Activated CD8-positive, alpha-beta memory T cell treated with anti-CD3 and anti-CD28 coated beads, Interleukin-2, amount 10 ng/mL, durations not matched to agents 7 days and 5 days (primary cell): ENCODE results near the gene CYP26C1. TPM values are rescaled to one million over a fixed set of nuclear protein-coding genes. Genes with fewer than 3 reads are reported as not detected.

Experiments used
- ATAC-seq: fragments of 150-1000 bp; cut with Tn5 transposase; one replicate; pipeline ENCODE4 v1.10.0; 2021; ENCODE audit warnings: moderate library complexity
- CTCF ChIA-PET: fragments of 350-600 bp; sonication (Branson Sonifier 250); formaldehyde crosslinking; loops from one replicate; lab custom pipeline; 2021; ENCODE audit warnings: antibody characterized with exemption; lab: Charles Lee
- DNase-seq: peaks from one replicate; pipeline ENCODE4 v3.0.0-alpha.2; 2020
- H3K27ac Mint-ChIP-seq: one replicate; pipeline ENCODE4 v1.8.0; 2021; ENCODE audit warnings: mild to moderate bottlenecking, mixed read lengths
- H3K27me3 Mint-ChIP-seq: one replicate; pipeline ENCODE4 v1.8.0; 2021; ENCODE audit warnings: mixed read lengths
- H3K36me3 Mint-ChIP-seq: one replicate; pipeline ENCODE4 v1.8.0; 2021; ENCODE audit warnings: mild to moderate bottlenecking, mixed read lengths
- H3K4me1 Mint-ChIP-seq: one replicate; pipeline ENCODE4 v1.8.0; 2021; ENCODE audit warnings: mixed read lengths
- H3K4me3 Mint-ChIP-seq: one replicate; pipeline ENCODE4 v1.8.0; 2021; ENCODE audit warnings: mild to moderate bottlenecking, moderate library complexity, mixed read lengths
- H3K9me3 Mint-ChIP-seq: one replicate; pipeline ENCODE4 v1.8.0; 2022; ENCODE audit warnings: low read depth, mixed read lengths
- total RNA-seq, 2 experiments: library from RNA; stranded (reverse); gene quantifications; one replicate each; pipeline ENCODE4 v1.2.3, GENCODE V29; 2021

CYP26C1 gene
- total RNA-seq, 2 experiments from 2014 or later = 0.05 to 0.18 TPM

- peak; percentile 54 for DNase-seq
- no peaks in the 10 kb centered on the region for H3K9me3 Mint-ChIP-seq
- H3K36me3 Mint-ChIP-seq = no peaks in the 10 kb centered on the region
- H3K27ac Mint-ChIP-seq = no peak overlapping the region
- CTCF ChIA-PET = interaction anchor here (0.7 to 4.1 kb wide), 5 partner anchors 8 to 436 kb away, joined by 3 to 22 read pairs (median 5); no protein-coding TSS in a partner anchor
- H3K27me3 Mint-ChIP-seq = peaks cover 84% of the 10 kb centered on the region
- peak; percentile 40 for ATAC-seq
- H3K4me1 Mint-ChIP-seq = peaks cover 36% of the 10 kb centered on the region
- peak overlapping the region; percentile 59 for H3K4me3 Mint-ChIP-seq
Observed at GRCh38 chr10:93075369-93076221, 15.0 kb downstream of the CYP26C1 start.

- H3K36me3 Mint-ChIP-seq = no peaks in the 10 kb centered on the region
- H3K4me1 Mint-ChIP-seq = peaks cover 30% of the 10 kb centered on the region
- no peak for ATAC-seq
- peaks cover 81% of the 10 kb centered on the region for H3K27me3 Mint-ChIP-seq
- no peak overlapping the region for H3K4me3 Mint-ChIP-seq
- DNase-seq = no peak
- CTCF ChIA-PET = interaction anchor here (0.7 to 4.1 kb wide), 5 partner anchors 9 to 435 kb away, joined by 3 to 22 read pairs (median 5); no protein-coding TSS in a partner anchor
- no peaks in the 10 kb centered on the region for H3K9me3 Mint-ChIP-seq
- H3K27ac Mint-ChIP-seq = no peak overlapping the region
Observed at GRCh38 chr10:93076871-93077270, 16.3 kb downstream of the CYP26C1 start.

- Mint-ChIP-seq H3K4me1 (peaks cover 24% of the 10 kb centered on the region), H3K27me3 (peaks cover 71% of the 10 kb centered on the region), H3K4me3 (no peak overlapping the region), H3K9me3 (no peaks in the 10 kb centered on the region), H3K36me3 (no peaks in the 10 kb centered on the region), H3K27ac (no peak overlapping the region)
- CTCF ChIA-PET = interaction anchor here (1.1 to 4.1 kb wide), 5 partner anchors 14 to 275 kb away, joined by 3 to 22 read pairs (median 3); no protein-coding TSS in a partner anchor
- ATAC-seq (no peak), DNase-seq (no peak)
Observed at GRCh38 chr10:93077860-93078337, 17.3 kb downstream of the CYP26C1 start.

- H3K27me3 Mint-ChIP-seq = peaks cover 62% of the 10 kb centered on the region
- no peak overlapping the region for H3K27ac Mint-ChIP-seq
- no peaks in the 10 kb centered on the region for H3K36me3 Mint-ChIP-seq
- ATAC-seq (no peak), DNase-seq (no peak)
- H3K4me3 Mint-ChIP-seq = no peak overlapping the region
- no peaks in the 10 kb centered on the region for H3K9me3 Mint-ChIP-seq
- CTCF ChIA-PET = interaction anchor here (0.6 to 2.0 kb wide), 13 partner anchors 9 to 273 kb away, joined by 3 to 8 read pairs (median 4); partner anchors contain the start of gene CYP26C1
- H3K4me1 Mint-ChIP-seq = peaks cover 14% of the 10 kb centered on the region
Observed at GRCh38 chr10:93079663-93080349, 19.2 kb downstream of the CYP26C1 start.

- no peak overlapping the region for H3K27ac Mint-ChIP-seq
- H3K4me3 Mint-ChIP-seq = no peak overlapping the region
- ATAC-seq (peak; percentile 64), DNase-seq (no peak)
- CTCF ChIA-PET = interaction anchor here (1.1 to 2.0 kb wide), 10 partner anchors 9 to 272 kb away, joined by 3 to 8 read pairs (median 5); no protein-coding TSS in a partner anchor
- H3K9me3 Mint-ChIP-seq = no peaks in the 10 kb centered on the region
- H3K36me3 Mint-ChIP-seq = no peaks in the 10 kb centered on the region
- peaks cover 55% of the 10 kb centered on the region for H3K27me3 Mint-ChIP-seq
- H3K4me1 Mint-ChIP-seq = peaks cover 7% of the 10 kb centered on the region
Observed at GRCh38 chr10:93080350-93081046, 19.9 kb downstream of the CYP26C1 start.

GRCh38 chr10:93081318-93081717, 20.7 kb downstream of the CYP26C1 start:
- H3K4me3 Mint-ChIP-seq = no peak overlapping the region
- peaks cover 48% of the 10 kb centered on the region for H3K27me3 Mint-ChIP-seq
- CTCF ChIA-PET = interaction anchor here (1.3 to 2.0 kb wide), 6 partner anchors 11 to 271 kb away, joined by 4 to 8 read pairs (median 5); no protein-coding TSS in a partner anchor

GRCh38 chr10:93081834-93082233, 21.2 kb downstream of the CYP26C1 start:
- Mint-ChIP-seq H3K36me3 (no peaks in the 10 kb centered on the region), H3K4me3 (no peak overlapping the region), H3K4me1 (peaks cover 2% of the 10 kb centered on the region), H3K27me3 (peaks cover 43% of the 10 kb centered on the region), H3K27ac (no peak overlapping the region), H3K9me3 (no peaks in the 10 kb centered on the region)
- CTCF ChIA-PET = no interaction called here
- ATAC-seq (no peak), DNase-seq (no peak)

More at GRCh38 chr10:93081318-93081717, 20.7 kb downstream of the CYP26C1 start:
- no peaks in the 10 kb centered on the region for H3K9me3 Mint-ChIP-seq
- DNase-seq (no peak), ATAC-seq (no peak)
- H3K27ac Mint-ChIP-seq = no peak overlapping the region
- H3K36me3 Mint-ChIP-seq = no peaks in the 10 kb centered on the region
- H3K4me1 Mint-ChIP-seq = peaks cover 2% of the 10 kb centered on the region

GRCh38 chr10:93083743-93084539, 23.3 kb downstream of the CYP26C1 start:
- no peak overlapping the region for H3K27ac Mint-ChIP-seq
- peaks cover 33% of the 10 kb centered on the region for H3K27me3 Mint-ChIP-seq
- CTCF ChIA-PET = no interaction called here
- H3K9me3 Mint-ChIP-seq = no peaks in the 10 kb centered on the region
- H3K4me3 Mint-ChIP-seq = no peak overlapping the region
- H3K4me1 Mint-ChIP-seq = peaks cover 2% of the 10 kb centered on the region
- H3K36me3 Mint-ChIP-seq = no peaks in the 10 kb centered on the region
- DNase-seq (no peak), ATAC-seq (no peak)

- Mint-ChIP-seq H3K4me1 (no peaks in the 10 kb centered on the region), H3K9me3 (no peaks in the 10 kb centered on the region), H3K4me3 (no peak overlapping the region), H3K36me3 (no peaks in the 10 kb centered on the region), H3K27me3 (peaks cover 27% of the 10 kb centered on the region), H3K27ac (no peak overlapping the region)
- CTCF ChIA-PET = interaction anchor here (1.2 kb wide), 1 partner anchor 30 kb away, joined by 3 read pairs; no protein-coding TSS in a partner anchor
- DNase-seq (no peak), ATAC-seq (no peak)
Observed at GRCh38 chr10:93085272-93085859, 24.8 kb downstream of the CYP26C1 start.

- no peaks in the 10 kb centered on the region for H3K9me3 Mint-ChIP-seq
- no peak for DNase-seq
- CTCF ChIA-PET = interaction anchor here (1.2 kb wide), 1 partner anchor 29 kb away, joined by 3 read pairs; no protein-coding TSS in a partner anchor
- peaks cover 25% of the 10 kb centered on the region for H3K27me3 Mint-ChIP-seq
- no peaks in the 10 kb centered on the region for H3K4me1 Mint-ChIP-seq
- H3K27ac Mint-ChIP-seq = no peak overlapping the region
- ATAC-seq = no peak
- H3K4me3 Mint-ChIP-seq = no peak overlapping the region
- H3K36me3 Mint-ChIP-seq = no peaks in the 10 kb centered on the region
Observed at GRCh38 chr10:93086289-93086688, 25.7 kb downstream of the CYP26C1 start.

- no peaks in the 10 kb centered on the region for H3K36me3 Mint-ChIP-seq
- ATAC-seq = no peak
- H3K27me3 Mint-ChIP-seq = peaks cover 21% of the 10 kb centered on the region
- H3K27ac Mint-ChIP-seq = no peak overlapping the region
- H3K9me3 Mint-ChIP-seq = no peaks in the 10 kb centered on the region
- DNase-seq = no peak
- CTCF ChIA-PET = no interaction called here
- H3K4me3 Mint-ChIP-seq = no peak overlapping the region
- no peaks in the 10 kb centered on the region for H3K4me1 Mint-ChIP-seq
Observed at GRCh38 chr10:93087846-93088245, 27.2 kb downstream of the CYP26C1 start.

- Mint-ChIP-seq H3K36me3 (no peaks in the 10 kb centered on the region), H3K27me3 (peaks cover 15% of the 10 kb centered on the region), H3K4me3 (no peak overlapping the region), H3K4me1 (no peaks in the 10 kb centered on the region), H3K27ac (no peak overlapping the region), H3K9me3 (no peaks in the 10 kb centered on the region)
- CTCF ChIA-PET = no interaction called here
- no peak for ATAC-seq
- no peak for DNase-seq
Observed at GRCh38 chr10:93088466-93088865, 27.9 kb downstream of the CYP26C1 start.
